GM06990 (cell line): ENCODE results near the gene DYNLT3.

ENCODE experiments used
- DNase-seq: peaks from one replicate; pipeline ENCODE4 v3.0.0-alpha.2; 2011; ENCODE audit not compliant: insufficient read length; ENCODE audit errors: extremely low read depth
- H3K27me3 ChIP-seq: replicated peaks from 2 replicates; pipeline ENCODE4 v1.6.0; 2011; ENCODE audit warnings: low read length; ENCODE audit not compliant: control insufficient read depth, insufficient read depth
- H3K36me3 ChIP-seq: 2 replicates; pipeline ENCODE4 v1.5.1; 2011; ENCODE audit warnings: low read length; ENCODE audit not compliant: control insufficient read depth, insufficient read depth
- H3K4me3 ChIP-seq: replicated peaks from 2 replicates; pipeline ENCODE4 v1.5.1; 2011; ENCODE audit warnings: low read depth, mild to moderate bottlenecking, control low read depth, low read length
- CTCF ChIP-seq: IDR thresholded peaks from 2 replicates; pipeline ENCODE4 v1.5.1; 2011; ENCODE audit warnings: low read length, control low read depth, mild to moderate bottlenecking, inconsistent platforms; ENCODE audit not compliant: insufficient read depth, poor library complexity, severe bottlenecking

DYNLT3 gene

DNA sequence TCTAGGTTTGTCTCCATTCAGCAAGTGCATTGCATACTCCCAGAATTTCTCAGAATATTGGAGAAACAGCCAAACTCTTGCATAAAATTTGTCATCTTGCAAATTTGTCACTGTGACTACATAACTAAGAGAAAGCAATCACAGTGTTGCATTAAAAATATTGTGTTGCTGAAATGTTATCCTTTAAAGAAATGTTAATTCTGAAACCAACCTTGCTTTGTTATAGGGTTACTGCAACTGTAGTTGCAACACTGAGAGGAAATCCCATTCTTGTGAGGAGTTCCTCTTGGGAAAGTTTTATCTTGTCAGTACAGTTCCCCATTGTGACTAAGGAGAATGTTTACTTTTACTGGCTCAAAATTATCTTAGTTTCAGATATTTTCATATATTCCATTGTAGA is 46.7 kb downstream of the DYNLT3 start:
- H3K4me3 ChIP-seq: no peak overlapping the region
- peaks cover 6% of the 10 kb centered on the region for H3K36me3 ChIP-seq

GRCh38 chrX:37799936-37800335 is 47.4 kb downstream of the DYNLT3 start:
- DNase-seq: no peak
- Histone ChIP-seq H3K4me3 (no peak overlapping the region), H3K36me3 (peaks cover 5% of the 10 kb centered on the region), H3K27me3 (no peaks in the 10 kb centered on the region)
- TF ChIP-seq CTCF: no peak

More for the DNA sequence above, 46.7 kb downstream of the DYNLT3 start:
- TF ChIP-seq CTCF: no peak
- H3K27me3 ChIP-seq: no peaks in the 10 kb centered on the region
- DNase-seq: no peak

DNA sequence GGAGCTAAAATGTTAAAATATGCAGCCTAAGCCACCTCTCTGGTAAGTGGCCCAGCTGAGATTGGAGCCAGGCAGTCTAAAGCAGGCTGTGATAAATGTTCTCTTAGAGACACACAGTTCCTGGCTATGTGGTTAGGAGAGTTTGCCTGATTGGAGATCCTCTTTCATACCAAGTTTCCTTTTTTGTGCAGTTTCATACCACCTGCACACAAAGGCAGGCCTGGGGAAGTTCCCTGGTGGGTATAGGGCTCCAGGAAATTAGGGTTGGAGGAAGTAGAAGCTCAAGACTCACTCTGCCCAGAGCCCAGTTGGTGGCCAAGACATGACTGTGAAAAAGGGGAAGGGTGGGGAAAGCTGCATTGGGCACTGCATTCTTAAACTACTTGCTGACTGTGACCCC is 50.6 kb downstream of the DYNLT3 start:
- no peaks in the 10 kb centered on the region for H3K27me3 ChIP-seq
- H3K36me3 ChIP-seq: peaks cover 5% of the 10 kb centered on the region
- DNase-seq: no peak
- no peak for TF ChIP-seq CTCF
- H3K4me3 ChIP-seq: no peak overlapping the region

DNA sequence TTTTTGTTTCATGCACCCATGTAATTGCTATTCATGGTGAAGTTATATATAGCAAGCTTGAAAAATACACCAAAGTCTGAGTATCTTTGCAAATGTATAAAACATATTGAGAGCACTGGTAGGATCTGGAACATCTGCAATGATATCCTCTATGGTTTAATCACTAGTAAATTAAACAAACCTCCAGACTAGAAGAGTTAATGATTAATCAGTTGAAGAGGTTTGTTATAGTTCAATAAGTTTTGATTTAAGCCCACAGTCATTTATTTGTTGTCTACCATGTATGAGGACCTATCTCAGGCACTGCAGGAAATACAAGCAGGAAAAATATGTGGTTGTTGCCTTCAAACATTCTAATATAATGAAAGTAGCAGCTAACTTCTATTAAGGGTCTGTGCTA is 51.1 kb downstream of the DYNLT3 start:
- Histone ChIP-seq H3K4me3 (no peak overlapping the region), H3K36me3 (peaks cover 5% of the 10 kb centered on the region), H3K27me3 (no peaks in the 10 kb centered on the region)
- DNase-seq: no peak
- no peak for TF ChIP-seq CTCF
